Endothelial cell of umbilical vein (primary cell): ENCODE results near the gene CWC27. TPM values are rescaled to one million over a fixed set of nuclear protein-coding genes. Genes with fewer than 3 reads are reported as not detected.

Source experiments
- BruUV-seq: library from RNA; stranded (reverse); fragments of 400-500 nt; replicated peaks from 2 replicates; lab custom pipeline; 2021; lab: Mats Ljungman, UMichigan
- CTCF ChIA-PET: fragments of 300-600, 350-600 bp; sonication (Branson Sonifier 250); formaldehyde crosslinking; loops from one replicate; lab custom pipeline; 2021; ENCODE audit warnings: antibody characterized with exemption, inconsistent platforms; lab: Charles Lee
- POLR2A ChIA-PET: fragments of 300-600, 350-600 bp; sonication (Branson Sonifier 250); formaldehyde crosslinking; loops from one replicate; lab custom pipeline; 2021; ENCODE audit warnings: antibody characterized with exemption, inconsistent platforms; lab: Charles Lee
- DNase-seq: peaks from one replicate; pipeline ENCODE4 v3.0.0-alpha.2; 2011; ENCODE audit warnings: low read depth, low spot score
- FAIRE-seq: peaks from 2 replicates; lab custom pipeline; 2011; peaks lifted over from hg19 to GRCh38; lab: Jason Lieb, UNC
- H2AFZ ChIP-seq: 2 replicates; pipeline ENCODE4 v1.6.0; 2012; ENCODE audit warnings: low read depth, low read length, control low read depth, inconsistent platforms
- H3K27ac ChIP-seq: 2 replicates; pipeline ENCODE4 v1.5.1; 2011; ENCODE audit warnings: low read depth, mild to moderate bottlenecking, control low read depth, low read length, moderate library complexity; ENCODE audit not compliant: insufficient read depth
- H3K27me3 ChIP-seq, 2 experiments: 2 replicates each; pipeline versions ENCODE4 v1.6.0 to v1.6.1; 2011; ENCODE audit warnings: low read length in 2 of 2, mixed read lengths in 1 of 2; ENCODE audit not compliant: control insufficient read depth in 2 of 2, insufficient read depth in 2 of 2
- H3K36me3 ChIP-seq, 2 experiments: 2 replicates in 1 of 2; 3 replicates in 1 of 2; pipeline ENCODE4 v1.5.1; 2011; ENCODE audit warnings: low read length in 2 of 2, mild to moderate bottlenecking in 1 of 2, moderate library complexity in 1 of 2; ENCODE audit not compliant: control insufficient read depth in 2 of 2, insufficient read depth in 2 of 2; ENCODE audit errors: extremely low read depth in 1 of 2
- H3K4me1 ChIP-seq: 3 replicates; pipeline ENCODE4 v1.5.1; 2011; ENCODE audit warnings: mild to moderate bottlenecking, low read length; ENCODE audit not compliant: control insufficient read depth, insufficient read depth; ENCODE audit errors: extremely low read depth
- H3K4me2 ChIP-seq: 2 replicates; pipeline ENCODE4 v1.6.1; 2011; ENCODE audit warnings: low read length, control low read depth, mixed read lengths; ENCODE audit not compliant: insufficient read depth
- H3K4me3 ChIP-seq, 3 experiments: fragments of 200-600 bp in 1 of 3; sonication (generic), shearing (Covaris generic) in 1 of 3; replicated peaks in 1 of 3; 2 replicates each; pipeline ENCODE4 v1.5.1; 2011 to 2016; ENCODE audit warnings: control low read depth in 3 of 3, low read length in 3 of 3, mild to moderate bottlenecking in 2 of 3, inconsistent platforms in 1 of 3, low read depth in 1 of 3, moderate library complexity in 1 of 3; ENCODE audit not compliant: insufficient read depth in 1 of 3
- H3K79me2 ChIP-seq: 2 replicates; pipeline ENCODE4 v1.6.0; 2012; ENCODE audit warnings: low read length, inconsistent platforms; ENCODE audit not compliant: control insufficient read depth, insufficient read depth
- H3K9ac ChIP-seq: replicated peaks from 2 replicates; pipeline ENCODE3; 2011; ENCODE audit warnings: low read length, control low read depth; ENCODE audit not compliant: insufficient read depth; ENCODE audit errors: extremely low read depth
- H3K9me1 ChIP-seq: replicated peaks from 3 replicates; pipeline ENCODE4 v1.6.0; 2011; ENCODE audit warnings: mild to moderate bottlenecking, low read length; ENCODE audit not compliant: control insufficient read depth, insufficient read depth; ENCODE audit errors: extremely low read depth
- H3K9me3 ChIP-seq: replicated peaks from 2 replicates; pipeline ENCODE4 v1.5.1; 2012; ENCODE audit warnings: low read length, inconsistent platforms; ENCODE audit not compliant: control insufficient read depth, insufficient read depth
- H4K20me1 ChIP-seq: replicated peaks from 2 replicates; pipeline ENCODE3; 2011; ENCODE audit warnings: mild to moderate bottlenecking, low read length; ENCODE audit not compliant: control insufficient read depth, insufficient read depth; ENCODE audit errors: extremely low read depth
- CTCF ChIP-seq, 2 donors: IDR thresholded peaks; 1 replicate in 1 of 2; 2 replicates in 1 of 2; pipeline ENCODE4 v1.5.1; 2011; ENCODE audit warnings: low read length in 2 of 2, mild to moderate bottlenecking in 2 of 2, moderate library complexity in 2 of 2, control low read depth in 1 of 2, inconsistent platforms in 1 of 2, low read depth in 1 of 2; ENCODE audit not compliant: insufficient read depth in 1 of 2; ENCODE audit errors: extremely low read depth in 1 of 2
- EZH2 ChIP-seq: IDR thresholded peaks from 2 replicates; pipeline ENCODE4 v1.6.1; 2012; ENCODE audit warnings: borderline replicate concordance, low read depth, mild to moderate bottlenecking, moderate library complexity, low read length, inconsistent platforms; ENCODE audit not compliant: severe bottlenecking
- FOS ChIP-seq: IDR thresholded peaks from 2 replicates; pipeline ENCODE4 v1.6.1; 2011; ENCODE audit warnings: mild to moderate bottlenecking, low read length, moderate library complexity, borderline replicate concordance; ENCODE audit not compliant: insufficient read depth
- GATA2 ChIP-seq: IDR thresholded peaks from 2 replicates; pipeline ENCODE4 v1.7.0; 2011; ENCODE audit warnings: low read depth, mild to moderate bottlenecking, moderate library complexity, mixed read lengths, low read length; ENCODE audit not compliant: insufficient read length, insufficient read depth
- JUN ChIP-seq: IDR thresholded peaks from 2 replicates; pipeline ENCODE4 v1.6.1; 2011; ENCODE audit warnings: borderline replicate concordance, low read depth; ENCODE audit not compliant: insufficient read length, insufficient read depth
- MAX ChIP-seq: IDR thresholded peaks from 2 replicates; pipeline ENCODE4 v1.6.1; 2011; ENCODE audit not compliant: insufficient read depth, insufficient read length
- MYC ChIP-seq: IDR thresholded peaks from one replicate; pipeline ENCODE4 v1.6.1; 2011; ENCODE audit warnings: mild to moderate bottlenecking, low read depth, low read length
- POLR2A ChIP-seq: IDR thresholded peaks from 2 replicates; pipeline ENCODE4 v1.6.1; 2012; ENCODE audit warnings: low read depth, mild to moderate bottlenecking, control low read depth, low read length
- POLR2AphosphoS5 ChIP-seq: IDR thresholded peaks from 2 replicates; pipeline ENCODE4 v1.6.1; 2012; ENCODE audit warnings: low read depth, mild to moderate bottlenecking, control low read depth, low read length, moderate library complexity; ENCODE audit not compliant: insufficient read depth
- dilution Hi-C: fragments of 300-500 bp; cut with MboI; formaldehyde crosslinking; loops from one replicate; pipeline ENCODE4 v1.15.0; 2019; ENCODE audit warnings: low sequenced_read_pairs; ENCODE audit not compliant: extremely low pct_ligation_motif_present
- intact Hi-C: fragments of 100-400 bp; cut with micrococcal nuclease; formaldehyde crosslinking; loops from one replicate; pipeline ENCODE4 v1.10.0; 2022
- polyA plus RNA-seq, 4 experiments: library from polyadenylated mRNA; depleted of rRNA in 3 of 4; stranded (reverse) in 3 of 4; unstranded in 1 of 4; fragments of >200 nt; gene quantifications; 2 replicates each; pipeline versions ENCODE4 v1.2.1 to v1.2.3, GENCODE V29; 2011 to 2012; ENCODE audit warnings: missing spikeins in 1 of 4
- total RNA-seq: library from RNA; stranded (reverse); gene quantifications from 2 replicates; pipeline ENCODE4 v1.2.3, GENCODE V29; 2021

The CWC27 gene
- total and polyA plus RNA-seq, 2 donors (not counting 3 experiments of a cell fraction or from before 2014, with no cell fraction given), result 11.9 to 23.8 TPM

- H3K79me2 ChIP-seq, result peaks cover 6% of the 10 kb centered on the region
- H3K27me3 ChIP-seq, result no peaks in the 10 kb centered on the region
- DNase-seq (no peak), FAIRE-seq (no peak)
- intact Hi-C loops (no loop called here), dilution Hi-C loops (no loop called here)
- CTCF ChIA-PET, result no interaction called here
- H3K4me2 ChIP-seq, result no peak overlapping the region
- no peaks in the 10 kb centered on the region for H3K9me1 ChIP-seq
- TF ChIP-seq MYC (no peak), GATA2 (no peak), JUN (no peak), MAX (no peak), FOS (no peak), POLR2A (no peak), EZH2 (no peak), CTCF (IDR thresholded peaks at IDR 0.05; ENCODE audit: extremely low read depth in 1 of 2, insufficient read depth in 1 of 2, low read depth in 1 of 2, low read length in 2 of 2) (no peak), POLR2AphosphoS5 (no peak)
- no peaks in the 10 kb centered on the region for H3K4me1 ChIP-seq
- no peak overlapping the region for H2AFZ ChIP-seq
- no peak overlapping the region for H3K4me3 ChIP-seq
- H4K20me1 ChIP-seq, result no peaks in the 10 kb centered on the region
- no peaks in the 10 kb centered on the region for H3K9me3 ChIP-seq
- H3K9ac ChIP-seq, result no peak overlapping the region
- no peaks in the 10 kb centered on the region for H3K36me3 ChIP-seq
- no peak overlapping the region for H3K27ac ChIP-seq
- POLR2A ChIA-PET, result no interaction called here
- no TSS peak for BruUV-seq
Measured at GRCh38 chr5:64746446-64746845, 22.3 kb upstream of the CWC27 start.
